ENCODE measurements around the gene SNRNP200. TPM values are rescaled to one million over a fixed set of nuclear protein-coding genes. Genes with fewer than 3 reads are reported as not detected.
A peak's percentile ranks its signal among the peaks of the same experiment; 100 is the strongest.

Gene SNRNP200
- total RNA-seq, 2 donors from 2014 or later, result 117 to 148 TPM

GRCh38 chr2:96274355-96275056, 30.8 kb downstream of the SNRNP200 start:
- no peaks in the 10 kb centered on the region for H3K4me1 ChIP-seq (replicated peaks)
- H3K27me3 ChIP-seq (replicated peaks; ENCODE audit: insufficient read depth), result no peaks in the 10 kb centered on the region
- 68% methylated on average over 7 of the region's 7 CpGs for WGBS
- intact Hi-C loops (cut with DNase I), result no loop called here
- no peak overlapping the region for H3K27ac ChIP-seq
- no peak for DNase-seq (ENCODE audit: low spot score)
- H3K9me3 ChIP-seq, result no peaks in the 10 kb centered on the region
- no peak overlapping the region for H3K4me3 ChIP-seq
- peaks cover 28 to 33% of the 10 kb centered on the region in 2 donors for H3K36me3 ChIP-seq
- TF ChIP-seq CTCF (IDR thresholded peaks at IDR 0.05), result no peak
- no peak for TF ChIP-seq POLR2AphosphoS5 (IDR thresholded peaks at IDR 0.05)
- TF ChIP-seq POLR2A (IDR thresholded peaks at IDR 0.05), result no peak

GRCh38 chr2:96273763-96274162, 31.6 kb downstream of the SNRNP200 start:
- Histone ChIP-seq H3K4me1 (replicated peaks) (no peaks in the 10 kb centered on the region), H3K27me3 (replicated peaks; ENCODE audit: insufficient read depth) (no peaks in the 10 kb centered on the region), H3K36me3 (peaks cover 26 to 28% of the 10 kb centered on the region in 2 donors), H3K9me3 (no peaks in the 10 kb centered on the region), H3K27ac (no peak overlapping the region), H3K4me3 (no peak overlapping the region)
- 56% methylated on average over 3 of the region's 3 CpGs for WGBS
- no peak for TF ChIP-seq POLR2AphosphoS5 (IDR thresholded peaks at IDR 0.05)
- TF ChIP-seq CTCF (IDR thresholded peaks at IDR 0.05), result no peak
- TF ChIP-seq POLR2A (IDR thresholded peaks at IDR 0.05), result no peak
- intact Hi-C loops (cut with DNase I), result no loop called here
- DNase-seq (ENCODE audit: low spot score), result no peak

- H3K9me3 ChIP-seq, result no peaks in the 10 kb centered on the region
- no peaks in the 10 kb centered on the region for H3K4me1 ChIP-seq (replicated peaks)
- intact Hi-C loops (cut with DNase I), result no loop called here
- TF ChIP-seq POLR2AphosphoS5 (IDR thresholded peaks at IDR 0.05), result no peak
- no peak for TF ChIP-seq CTCF (IDR thresholded peaks at IDR 0.05)
- no peak for TF ChIP-seq POLR2A (IDR thresholded peaks at IDR 0.05)
- 85% methylated on average over 3 of the region's 3 CpGs for WGBS
- no peak overlapping the region for H3K4me3 ChIP-seq
- no peak overlapping the region for H3K27ac ChIP-seq
- peaks cover 14 to 17% of the 10 kb centered on the region in 2 donors for H3K36me3 ChIP-seq
- DNase-seq (ENCODE audit: low spot score), result no peak
- no peaks in the 10 kb centered on the region for H3K27me3 ChIP-seq (replicated peaks; ENCODE audit: insufficient read depth)
Observed at GRCh38 chr2:96271995-96272394, 33.4 kb downstream of the SNRNP200 start.

- no peak for DNase-seq (ENCODE audit: low spot score)
- Histone ChIP-seq H3K36me3 (peaks cover 0 to 11% of the 10 kb centered on the region in 2 donors), H3K4me1 (replicated peaks) (peaks cover 8% of the 10 kb centered on the region), H3K4me3 (no peak overlapping the region), H3K27ac (no peak overlapping the region), H3K27me3 (replicated peaks; ENCODE audit: insufficient read depth) (no peaks in the 10 kb centered on the region), H3K9me3 (no peaks in the 10 kb centered on the region)
- intact Hi-C loops (cut with DNase I), result loop anchor here (2.0 kb wide), 1 partner anchor 37 kb away; the partner anchor contains the start of gene SNRNP200
- WGBS, result 67% methylated on average over 12 of the region's 12 CpGs
- TF ChIP-seq POLR2AphosphoS5 (IDR thresholded peaks at IDR 0.05) (no peak), CTCF (IDR thresholded peaks at IDR 0.05) (peak in 1 of 4 experiments; percentile 4), POLR2A (IDR thresholded peaks at IDR 0.05) (no peak)
Observed at GRCh38 chr2:96267159-96267971, 38.0 kb downstream of the SNRNP200 start.
